NCI-H2227 treated with DMSO at 0.1 percent for 48 hours (cell line): Measurements from ENCODE around the gene SART1.
"Not testable (repeated sequence)": the region's sequence is repeated elsewhere in the genome, so short reads cannot be mapped to it uniquely, and the experiment has no call there.

Source experiments
- DNase-seq: peaks from one replicate; lab custom pipeline; 2025; lab: John Stamatoyannopoulos, UW

SART1 gene

DNA sequence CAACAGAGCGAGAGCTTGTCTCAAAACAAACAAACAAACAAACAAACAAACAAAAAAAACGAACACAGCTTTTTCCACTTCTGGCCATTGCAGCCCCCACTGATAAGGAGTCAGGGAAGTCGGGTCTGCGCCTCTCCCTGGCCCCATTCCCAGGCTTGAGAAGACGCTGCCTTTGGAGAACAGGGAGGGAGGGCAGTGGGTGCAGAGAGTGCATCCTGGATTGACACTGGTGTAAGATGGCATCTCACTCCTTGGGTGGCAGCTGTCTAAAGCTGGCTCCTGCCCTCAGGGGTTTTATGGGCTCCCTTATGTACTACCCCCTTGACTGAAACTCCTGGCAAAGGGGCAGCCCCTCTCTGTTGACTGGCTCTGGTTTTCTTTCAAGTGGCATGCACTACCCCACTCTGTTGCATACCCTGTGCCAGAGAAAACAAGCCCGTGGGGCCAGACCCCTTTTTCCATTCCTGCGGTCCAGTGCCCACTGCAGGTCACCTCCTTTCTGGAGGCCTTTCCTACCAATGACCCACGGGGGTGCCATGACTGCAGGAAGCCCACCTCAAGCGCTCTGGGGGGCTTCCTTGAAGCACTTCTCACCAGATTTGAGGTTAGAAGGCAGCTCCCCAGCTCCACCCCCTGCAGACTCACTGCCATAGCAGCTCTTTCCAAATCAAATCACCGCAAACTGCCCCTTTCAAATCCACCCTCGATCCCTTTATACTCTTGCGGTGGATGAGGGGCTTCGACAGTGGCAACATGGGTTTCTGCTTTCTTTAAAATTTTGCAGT lies 29.6 kb upstream of the SART1 start:
- no peak for DNase-seq

DNA sequence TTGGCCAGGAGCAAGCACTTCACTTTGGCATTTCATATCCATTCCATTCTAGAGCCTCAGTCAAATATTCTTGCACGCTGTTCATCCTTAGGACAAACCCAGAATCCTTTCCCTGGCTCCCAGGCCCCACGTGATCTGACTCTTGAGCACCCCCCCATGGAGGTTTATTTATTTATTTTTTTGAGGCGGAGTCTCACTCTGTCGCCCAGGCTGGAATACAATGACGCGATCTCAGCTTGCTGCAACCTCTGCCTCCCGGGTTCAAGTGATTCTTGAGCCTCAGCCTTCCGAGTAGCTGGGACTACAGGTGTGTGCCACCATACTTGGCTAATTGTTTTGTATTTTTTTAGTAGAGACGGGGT lies 29.0 kb upstream of the SART1 start:
- peak; percentile 62 for DNase-seq

- no peak for DNase-seq
These were observed 27.5 kb upstream of the SART1 start for GRCh38 chr11:65934014-65934413.

DNA sequence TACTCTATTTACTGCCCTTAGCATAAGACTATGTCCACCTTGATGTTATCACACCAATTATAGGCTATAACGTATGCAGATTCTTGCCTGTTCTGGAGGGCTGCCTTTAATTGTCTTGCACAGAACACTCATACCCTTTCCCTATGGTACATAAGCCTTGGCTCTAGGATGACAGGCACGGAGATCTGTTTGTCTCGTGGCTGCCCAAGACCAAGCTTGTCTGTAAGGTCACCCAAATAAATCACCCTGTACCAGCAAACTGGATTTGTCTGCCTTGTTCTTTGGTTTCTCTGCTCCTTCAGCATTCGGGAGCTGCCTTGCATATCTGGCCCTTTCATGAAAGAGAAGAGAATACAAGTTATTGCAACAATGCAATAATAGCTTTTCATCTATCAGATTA lies 23.8 kb upstream of the SART1 start:
- no peak for DNase-seq

- no peak for DNase-seq
These were observed 19.7 kb upstream of the SART1 start for GRCh38 chr11:65941720-65942310.

- no peak for DNase-seq
These were observed 19.0 kb upstream of the SART1 start for GRCh38 chr11:65942531-65942930.

DNA sequence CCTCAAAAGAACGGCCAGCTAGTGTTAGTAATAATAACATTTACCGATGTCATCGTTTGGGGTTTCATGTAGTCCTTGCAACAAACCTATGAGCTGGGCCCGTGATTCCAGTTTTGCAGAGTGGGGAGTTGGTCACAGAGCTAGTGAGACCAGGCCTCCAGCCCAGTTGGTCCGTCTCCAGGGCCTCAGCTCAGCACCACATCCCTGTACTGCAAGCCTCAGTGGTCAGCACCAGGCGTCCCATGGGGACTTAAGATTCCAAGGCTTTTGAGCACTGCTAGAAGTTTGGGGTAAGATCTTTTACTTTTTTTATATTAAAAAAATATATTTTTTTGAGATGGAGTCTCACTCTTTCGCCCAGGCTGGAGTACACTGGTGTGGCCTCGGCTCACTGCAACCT lies 17.3 kb upstream of the SART1 start:
- DNase-seq, result no peak

- no peak for DNase-seq
These were observed 16.8 kb upstream of the SART1 start for GRCh38 chr11:65944767-65945166.

- DNase-seq, result no peak
These were observed 16.1 kb upstream of the SART1 start, which contains the start of gene TSGA10IP for GRCh38 chr11:65945430-65945911. TSGA10IP (plus strand) TSS chr11:65945480; CDS start chr11:65945676, 196 bp downstream.

GRCh38 chr11:65945941-65946558 lies 15.5 kb upstream of the SART1 start:
- no peak for DNase-seq

GRCh38 chr11:65946655-65947054 lies 14.9 kb upstream of the SART1 start:
- DNase-seq, result no peak

GRCh38 chr11:65947133-65947532 lies 14.4 kb upstream of the SART1 start:
- no peak for DNase-seq

DNA sequence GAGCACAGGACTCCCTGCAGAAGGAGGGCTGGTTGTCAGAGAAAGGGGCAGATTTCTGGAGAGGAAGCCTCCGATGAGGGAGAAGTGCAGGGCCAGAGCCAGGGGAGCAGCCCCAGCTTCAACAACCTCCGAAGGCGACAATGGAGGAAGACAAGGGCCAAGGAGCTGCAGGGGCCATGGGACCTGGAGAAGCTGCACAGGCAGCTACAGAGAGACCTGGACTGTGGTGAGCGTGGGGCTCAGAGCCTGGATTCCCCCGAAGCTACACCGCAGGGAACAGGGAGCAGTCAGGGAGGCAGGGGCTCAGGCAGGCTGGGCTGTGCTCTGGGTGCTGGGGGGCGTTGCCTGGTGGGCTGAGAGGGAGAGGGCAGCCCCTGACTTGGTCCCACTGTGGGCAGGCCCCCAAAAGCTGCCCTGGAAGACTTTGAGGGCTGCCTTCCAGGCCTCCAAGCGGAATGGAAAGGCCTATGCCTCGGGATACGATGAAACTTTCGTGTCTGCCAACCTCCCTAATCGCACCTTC lies 13.9 kb upstream of the SART1 start:
- no peak for DNase-seq

- DNase-seq, result not testable (repeated sequence)
These were observed 10.8 kb upstream of the SART1 start for GRCh38 chr11:65950711-65951110.

DNA sequence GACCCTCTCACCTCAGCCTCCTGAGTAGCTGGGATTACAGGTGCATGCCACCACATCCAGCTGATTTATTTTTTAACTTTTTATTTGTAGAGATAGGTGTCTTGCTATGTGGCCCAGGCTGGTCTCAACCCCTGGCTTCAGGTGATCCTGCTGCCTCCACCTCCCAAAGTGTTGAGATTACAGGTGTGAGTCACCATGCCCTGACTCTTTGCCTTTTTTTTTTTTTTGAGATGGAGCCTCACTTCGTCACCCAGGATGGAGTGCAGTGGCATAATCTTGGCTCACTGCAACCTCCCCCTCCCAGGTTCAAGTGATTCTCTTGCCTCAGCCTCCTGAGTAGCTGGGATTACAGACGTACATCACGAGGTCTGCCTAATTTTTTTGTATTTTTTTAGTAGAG lies 9.9 kb upstream of the SART1 start:
- DNase-seq, result not testable (repeated sequence)

DNA sequence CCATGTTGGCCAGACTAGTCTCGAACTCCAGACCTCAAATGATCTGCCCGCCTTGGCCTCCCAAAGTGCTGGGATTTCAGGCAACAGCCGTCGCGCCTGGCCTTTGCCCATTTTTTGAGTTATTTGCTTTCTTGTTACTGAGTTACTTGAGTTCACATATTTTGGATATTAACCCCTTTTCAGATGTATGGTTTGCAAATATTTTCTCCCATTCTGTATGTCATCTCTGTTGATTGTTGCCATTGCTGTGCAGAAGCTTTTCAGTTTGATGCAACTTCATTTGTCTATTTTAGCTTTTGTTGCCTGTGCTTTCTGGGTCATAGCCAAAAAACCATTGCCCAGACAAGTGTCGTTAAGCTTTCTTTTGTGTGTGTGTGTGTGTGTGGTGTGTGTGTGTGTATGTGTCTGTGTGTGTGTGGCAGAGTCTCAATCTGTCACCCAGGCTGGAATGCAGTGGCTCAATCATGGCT lies 9.4 kb upstream of the SART1 start:
- DNase-seq, result no peak

DNA sequence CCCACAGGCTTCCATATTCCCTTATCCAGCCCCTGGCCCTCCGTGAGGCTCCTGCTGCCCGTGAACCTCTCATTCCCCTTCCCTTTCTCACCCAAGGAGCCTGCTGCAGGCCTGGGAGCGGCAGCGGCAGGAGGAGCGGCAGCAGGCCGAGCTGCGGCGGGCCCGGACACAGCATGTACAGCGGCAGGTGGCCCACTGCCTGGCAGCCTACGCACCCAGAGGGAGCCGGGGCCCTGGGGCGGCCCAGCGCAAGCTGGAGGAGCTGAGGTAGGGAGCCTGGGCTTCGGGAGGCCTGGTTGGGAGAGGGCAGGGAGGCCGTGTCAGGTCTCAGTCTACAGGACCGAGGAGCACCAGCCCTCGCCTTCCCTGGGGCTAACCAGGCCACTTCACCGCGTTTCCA lies 8.1 kb upstream of the SART1 start:
- DNase-seq, result no peak

- DNase-seq, result no peak
These were observed 6.8 kb upstream of the SART1 start for GRCh38 chr11:65954771-65955170.

- DNase-seq, result no peak
These were observed 3.2 kb upstream of the SART1 start for GRCh38 chr11:65958291-65958690.

DNA sequence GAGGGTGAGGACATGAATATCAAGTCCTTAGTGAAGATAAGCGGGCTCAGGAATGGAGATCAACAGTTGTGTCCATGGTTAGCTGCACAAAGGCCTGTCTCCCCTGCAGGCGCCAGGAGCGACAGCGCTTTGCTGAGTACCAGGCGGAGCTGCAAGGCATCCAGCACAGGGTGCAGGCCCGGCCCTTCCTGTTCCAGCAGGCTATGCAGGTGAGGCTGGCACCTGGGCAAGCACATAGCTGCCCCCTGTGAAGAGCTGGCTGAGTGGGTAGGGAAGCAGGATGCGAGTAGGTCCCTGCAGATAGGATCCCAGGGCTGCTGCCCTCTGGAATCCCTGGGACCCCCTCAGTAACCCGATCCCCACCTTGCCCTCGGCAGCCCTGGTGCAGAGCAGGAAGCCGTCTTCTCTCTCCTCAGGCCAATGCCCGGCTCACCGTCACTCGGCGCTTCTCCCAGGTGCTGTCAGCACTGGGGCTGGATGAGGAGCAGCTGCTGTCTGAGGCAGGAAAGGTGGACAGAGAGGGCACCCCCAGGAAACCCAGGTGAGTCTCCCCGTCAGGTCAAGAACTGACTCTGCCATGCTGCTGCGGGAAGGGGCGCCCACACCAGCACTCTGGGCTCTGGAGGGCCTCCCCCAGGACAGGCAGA lies 2.6 kb upstream of the SART1 start:
- DNase-seq, result no peak

DNA sequence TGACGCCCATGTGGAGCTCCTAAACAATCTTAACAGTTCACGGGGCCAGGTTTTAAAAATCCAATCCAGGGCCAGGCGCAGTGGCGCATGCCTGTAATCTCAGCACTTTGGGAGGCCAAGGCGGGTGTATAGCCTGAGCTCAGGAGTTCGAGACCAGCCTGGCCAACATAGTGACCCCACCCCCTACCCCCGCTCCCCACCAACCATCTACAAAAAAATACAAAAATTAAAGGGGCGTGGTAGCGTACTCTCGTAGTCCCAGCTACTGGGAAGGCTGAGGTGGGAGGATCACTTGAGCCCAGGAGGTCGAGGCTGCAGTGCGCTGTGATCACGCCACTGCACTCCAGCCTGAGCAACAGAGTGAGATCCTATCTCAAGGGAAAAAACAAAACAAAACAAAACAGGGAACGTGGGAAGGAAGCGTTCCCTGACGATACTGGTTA lies 689 bp upstream of the SART1 start:
- DNase-seq, result peak; percentile 38

- no peak for DNase-seq
These were observed 619 bp downstream of the SART1 start for GRCh38 chr11:65962141-65962564.
